ENCODE data around the gene DCUN1D3.

Gene DCUN1D3

GRCh38 chr16:20918486-20919239, 18.5 kb upstream of the DCUN1D3 start:
- no peak for DNase-seq

- no peak for DNase-seq
Observed at GRCh38 chr16:20916942-20917341, 16.8 kb upstream of the DCUN1D3 start.

DNA sequence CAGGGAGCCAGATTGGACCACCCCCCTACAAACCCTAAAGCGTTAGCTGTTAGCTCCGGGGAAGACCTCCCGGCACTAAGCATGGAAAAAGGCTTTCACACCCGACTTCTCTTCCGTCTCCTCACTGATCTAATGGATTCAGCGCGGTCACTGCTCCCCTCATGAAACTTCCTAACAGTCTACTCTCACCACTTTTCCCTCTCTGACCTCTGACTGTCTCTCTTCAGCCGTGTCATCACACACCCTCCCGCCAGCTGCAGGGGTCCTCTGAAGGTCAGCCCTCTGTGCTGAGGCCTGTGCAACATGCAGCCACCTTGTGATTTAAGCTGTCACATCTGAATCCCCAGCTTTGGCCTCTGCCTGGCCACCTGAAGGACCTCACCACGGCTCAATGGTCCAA, 16.1 kb upstream of the DCUN1D3 start:
- DNase-seq, result no peak

- DNase-seq, result no peak
Observed at GRCh38 chr16:20911361-20911760, 11.2 kb upstream of the DCUN1D3 start.

- DNase-seq, result no peak
Observed at GRCh38 chr16:20910781-20911321, 10.7 kb upstream of the DCUN1D3 start.

DNA sequence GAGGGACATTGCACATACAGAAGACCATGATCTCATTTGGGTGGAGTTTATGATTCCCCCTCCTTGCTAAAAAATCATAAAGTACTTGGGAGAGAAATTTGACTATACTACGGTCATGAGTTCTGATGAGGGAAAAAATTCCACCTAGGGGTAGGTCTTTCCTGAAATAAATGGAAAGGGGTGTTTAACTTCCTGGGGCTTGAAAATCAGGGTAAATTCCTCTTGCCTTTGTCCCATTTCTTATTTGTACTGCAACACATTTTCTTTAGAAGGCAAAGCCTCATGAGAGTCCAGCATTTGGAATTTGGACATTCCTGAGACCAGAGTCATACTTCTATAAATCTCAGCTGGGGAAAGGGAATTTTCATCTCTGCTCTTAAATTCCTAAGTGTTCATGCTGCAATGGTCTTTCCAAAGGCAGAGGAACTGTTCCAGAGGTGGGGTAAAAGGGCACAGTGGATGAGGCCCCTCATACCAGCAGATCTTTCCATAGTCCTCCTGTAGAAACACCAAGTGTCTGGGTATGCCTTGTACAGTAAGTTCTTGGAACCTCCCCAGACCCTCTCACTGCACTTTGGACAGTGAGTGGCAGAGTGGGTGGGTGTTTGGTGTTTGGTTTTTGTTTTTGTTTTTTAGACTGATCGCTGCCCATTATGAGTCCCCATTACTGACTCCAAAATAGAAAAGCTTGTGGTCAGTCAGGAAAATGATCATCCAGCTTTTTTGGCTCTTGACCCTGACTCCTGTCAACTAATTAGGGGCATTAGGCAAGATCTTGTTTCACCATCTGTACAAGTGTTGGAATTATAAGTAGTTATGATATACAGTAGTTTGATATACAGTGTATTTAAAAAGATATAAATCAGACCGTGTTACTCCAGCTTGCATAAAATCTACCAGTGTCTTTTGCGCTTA, 6.4 kb upstream of the DCUN1D3 start:
- DNase-seq, result no peak

- DNase-seq, result no peak
Observed at GRCh38 chr16:20905576-20905975, 5.4 kb upstream of the DCUN1D3 start.

DNA sequence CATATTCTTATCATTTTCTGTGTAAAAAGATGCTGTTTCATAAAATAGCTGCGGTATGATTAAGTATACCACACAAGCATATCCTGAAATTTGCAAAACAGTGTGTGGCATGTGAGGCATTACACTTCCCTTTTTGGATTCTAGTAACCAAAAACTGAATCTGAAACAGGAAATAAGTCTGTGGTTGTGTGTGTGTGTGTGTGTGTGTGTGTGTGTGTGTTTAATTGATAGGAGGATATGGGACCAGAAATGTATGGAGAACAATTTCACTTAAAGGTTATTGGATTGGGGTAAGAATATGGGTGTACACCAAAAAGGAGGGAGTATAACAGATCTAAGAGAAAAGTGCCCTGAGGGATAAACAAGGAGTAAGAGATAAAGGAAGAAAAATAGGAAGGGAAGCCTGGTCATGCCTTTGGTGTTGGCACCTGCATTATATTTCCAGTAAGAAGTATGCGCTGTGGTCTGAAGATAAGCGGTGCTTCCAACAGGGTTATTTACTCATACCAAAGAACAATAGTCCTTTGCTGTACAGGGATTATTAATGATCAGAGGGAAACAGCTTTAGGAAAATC, 4.4 kb upstream of the DCUN1D3 start:
- no peak for DNase-seq

- no peak for DNase-seq
Observed at GRCh38 chr16:20903899-20904506, 3.8 kb upstream of the DCUN1D3 start.

- no peak for DNase-seq
Observed at GRCh38 chr16:20903116-20903898, 3.1 kb upstream of the DCUN1D3 start.

- no peak for DNase-seq
Observed at GRCh38 chr16:20902426-20902825, 2.3 kb upstream of the DCUN1D3 start.

DNA sequence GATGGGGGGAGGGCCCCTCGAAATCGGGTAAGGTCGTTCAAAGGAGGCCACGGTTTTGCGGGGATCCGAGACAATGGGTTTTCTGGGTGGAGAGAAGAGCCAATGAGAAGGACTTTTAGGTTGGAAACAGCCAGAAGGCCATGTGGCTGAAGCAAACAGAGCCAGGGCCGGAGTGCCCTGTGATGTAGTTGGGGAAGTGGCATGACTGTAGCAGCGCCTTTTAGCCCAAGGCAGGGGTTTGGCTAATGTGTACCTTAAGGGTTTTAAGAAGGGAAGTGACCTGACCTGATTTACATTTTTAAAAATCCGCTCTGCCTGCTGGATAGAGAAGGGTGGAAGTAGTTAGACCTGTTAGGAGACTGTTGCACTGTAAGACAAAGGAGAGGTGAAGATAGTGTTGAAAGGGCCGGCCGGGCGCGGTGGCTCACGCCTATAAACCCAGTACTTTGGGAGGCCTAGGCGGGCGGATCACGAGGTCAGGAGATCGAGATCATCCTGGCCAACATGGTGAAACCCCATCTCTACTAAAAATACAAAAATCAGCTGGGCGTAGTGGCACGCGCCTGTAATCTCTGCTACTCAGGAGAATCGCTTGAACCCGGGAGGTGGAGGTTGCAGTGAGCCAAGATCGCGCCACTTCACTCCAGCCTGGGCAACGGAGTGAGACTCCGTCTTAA, 1.4 kb upstream of the DCUN1D3 start:
- no peak for DNase-seq

DNA sequence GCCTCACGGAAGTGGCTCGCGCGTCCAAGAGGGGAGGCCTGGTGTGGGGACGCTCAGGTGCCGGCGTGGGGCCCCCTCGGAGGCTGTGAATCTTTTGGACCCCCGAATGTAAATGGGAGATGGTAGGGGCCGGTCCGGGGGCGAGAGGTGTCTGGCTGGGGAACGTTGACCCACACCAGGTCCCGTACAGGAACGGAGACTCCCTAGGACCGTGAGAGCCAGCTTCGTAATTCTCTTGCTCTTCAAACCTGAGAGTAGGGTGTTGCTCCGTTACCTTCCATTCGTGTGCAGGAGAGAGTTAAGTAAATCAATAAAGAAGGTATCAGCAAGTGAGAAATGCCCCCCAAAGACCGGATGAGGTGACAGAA, 894 bp upstream of the DCUN1D3 start:
- DNase-seq, result no peak

DNA sequence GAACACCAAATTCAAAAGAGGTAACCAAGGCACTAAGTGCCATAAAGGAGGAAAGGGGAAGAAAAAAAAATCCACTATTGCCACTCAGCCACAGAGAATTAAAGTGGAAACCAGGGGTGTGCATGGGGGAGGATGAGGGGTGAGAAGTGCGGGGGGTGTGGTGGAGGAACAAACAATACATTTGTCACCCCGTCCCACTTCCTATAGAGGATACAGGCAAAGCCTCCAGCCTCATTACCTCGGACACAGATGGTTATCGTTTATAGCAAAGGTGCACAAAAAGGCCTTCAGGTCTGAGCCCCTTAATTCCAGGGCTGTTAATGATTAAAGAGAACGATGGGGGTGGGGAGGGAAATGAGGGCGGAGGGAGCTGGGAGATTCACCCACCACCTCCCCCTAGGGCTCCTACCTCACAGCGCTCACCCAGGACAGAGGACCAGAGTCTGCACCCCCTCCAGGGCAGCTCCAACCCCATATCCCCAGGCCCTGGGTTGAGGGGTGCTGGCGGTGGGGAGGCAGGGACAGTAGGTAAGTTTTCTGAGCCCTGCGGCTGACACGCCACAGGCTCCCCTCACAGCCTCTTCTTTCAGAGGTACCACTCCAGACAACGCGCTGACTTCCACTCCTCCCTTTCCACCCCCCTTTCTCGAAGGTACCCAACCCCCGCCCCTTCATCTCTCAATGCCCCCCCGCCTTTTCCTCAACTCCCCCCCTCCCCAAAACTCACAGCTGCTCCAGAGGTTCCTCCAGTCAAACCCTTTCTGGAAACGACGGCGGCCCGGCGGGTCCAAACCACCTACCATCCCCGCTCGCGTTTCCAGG, 470 bp downstream of the DCUN1D3 start:
- no peak for DNase-seq

DNA sequence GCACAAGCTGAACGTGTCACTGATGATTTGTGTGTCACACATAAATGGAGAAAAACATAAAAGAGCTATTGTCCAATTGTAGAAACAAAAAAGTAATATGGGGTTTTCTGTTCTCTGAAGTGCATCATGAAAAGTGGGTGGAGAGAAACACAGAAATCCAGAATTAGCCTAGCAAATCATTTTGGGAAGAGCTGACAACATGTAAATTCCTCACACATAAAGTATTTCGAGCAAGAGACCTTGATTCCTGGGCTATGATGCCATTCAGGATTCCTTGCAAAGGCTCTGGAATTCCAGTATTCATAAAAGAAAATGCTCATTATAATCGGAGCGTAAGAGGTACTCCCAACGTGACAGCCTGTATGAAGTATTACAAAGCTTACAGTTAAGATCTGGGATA, 1.1 kb downstream of the DCUN1D3 start:
- no peak for DNase-seq

GRCh38 chr16:20897922-20898321, 2.2 kb downstream of the DCUN1D3 start:
- DNase-seq, result no peak

DNA sequence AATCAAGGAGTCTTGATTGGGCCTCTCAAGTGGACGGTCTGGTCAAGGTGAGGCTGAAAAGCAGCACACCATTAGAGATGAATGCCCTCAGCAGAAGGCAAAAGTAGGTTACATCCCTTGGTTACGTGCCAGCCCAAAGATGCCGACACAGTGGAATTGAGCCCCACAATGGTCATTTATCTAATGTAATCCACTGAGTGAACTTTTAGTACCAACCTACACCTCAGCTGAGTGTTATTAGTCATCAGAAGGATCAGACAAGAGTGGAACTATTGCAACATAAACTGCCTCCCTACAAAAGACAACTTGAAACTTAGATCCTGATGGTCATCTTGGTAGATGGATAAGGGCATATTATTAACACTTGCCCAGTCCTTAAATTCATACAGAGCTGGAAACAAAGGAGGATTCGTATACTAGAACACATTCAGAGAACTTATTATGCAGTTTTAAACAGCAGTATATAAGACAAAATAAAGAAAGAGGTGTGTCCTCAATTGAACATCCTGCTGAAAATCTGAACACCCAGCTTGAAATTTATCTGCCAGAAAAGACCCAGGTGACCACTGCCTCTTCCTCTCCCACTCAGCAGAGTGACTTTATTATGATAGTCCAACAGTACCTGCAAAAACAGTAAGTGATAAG, 2.8 kb downstream of the DCUN1D3 start:
- no peak for DNase-seq

GRCh38 chr16:20894388-20894787, 5.8 kb downstream of the DCUN1D3 start:
- no peak for DNase-seq

- DNase-seq, result no peak
Observed at GRCh38 chr16:20889625-20890275, 10.4 kb downstream of the DCUN1D3 start.

GRCh38 chr16:20887207-20887606, 13.0 kb downstream of the DCUN1D3 start:
- no peak for DNase-seq

Measured in NK-92 treated with Interleukin-12 subunit alpha and Interleukin-12 subunit beta, amount 100 ng/mL, for 24 hours (cell line).